KMS-11 (cell line): ENCODE data around the gene ZNF683.

Experiments
- H2AFZ ChIP-seq: fragments of 200-600 bp; sonication (generic); 2 replicates; pipeline ENCODE4 v1.6.1; 2016; ENCODE audit warnings: antibody characterized with exemption, mixed run types, low read depth
- H3K27ac ChIP-seq: fragments of 200-600 bp; sonication (generic); 2 replicates; pipeline ENCODE4 v1.6.1; 2016; ENCODE audit warnings: mild to moderate bottlenecking, mixed run types
- H3K27me3 ChIP-seq: fragments of 200-600 bp; sonication (generic); 2 replicates; pipeline ENCODE4 v1.6.1; 2017; ENCODE audit warnings: mild to moderate bottlenecking, low read depth, mixed run types, moderate library complexity; ENCODE audit not compliant: insufficient read depth
- H3K36me3 ChIP-seq: fragments of 200-600 bp; sonication (generic); 2 replicates; pipeline ENCODE4 v1.6.1; 2017; ENCODE audit warnings: mild to moderate bottlenecking, mixed run types; ENCODE audit not compliant: insufficient read depth
- H3K4me1 ChIP-seq: fragments of 200-600 bp; sonication (generic); 2 replicates; pipeline ENCODE4 v1.6.1; 2016; ENCODE audit warnings: mild to moderate bottlenecking, low read depth, mixed run types; ENCODE audit not compliant: poor library complexity, severe bottlenecking
- H3K4me2 ChIP-seq: fragments of 200-600 bp; sonication (generic); 2 replicates; pipeline ENCODE4 v1.7.0; 2016; ENCODE audit warnings: mild to moderate bottlenecking, mixed run types
- H3K4me3 ChIP-seq: fragments of 200-600 bp; sonication (generic); IDR thresholded peaks from 2 replicates; pipeline ENCODE4 v1.6.1; 2017; ENCODE audit warnings: low read depth, low read length, mixed read lengths; ENCODE audit not compliant: insufficient read depth
- H3K79me2 ChIP-seq: fragments of 200-600 bp; sonication (generic); 2 replicates; pipeline ENCODE4 v1.6.1; 2016; ENCODE audit warnings: low read depth, mixed run types; ENCODE audit not compliant: insufficient read depth
- H3K9ac ChIP-seq: fragments of 200-600 bp; sonication (generic); 2 replicates; pipeline ENCODE4 v1.6.1; 2016; ENCODE audit warnings: mild to moderate bottlenecking, mixed run types
- H4K20me1 ChIP-seq: fragments of 200-600 bp; sonication (generic); 2 replicates; pipeline ENCODE4 v1.6.1; 2016; ENCODE audit warnings: mild to moderate bottlenecking, mixed run types; ENCODE audit not compliant: insufficient read depth
- TF ChIP-seq, protein P1 (sequence below): fragments of 200-600 bp; sonication (generic); conservative IDR thresholded peaks from 2 replicates; pipeline ENCODE4 v1.6.1; 2017; ENCODE audit warnings: low read depth, mild to moderate bottlenecking, antibody characterized with exemption, low read length, moderate library complexity, mixed read lengths

The ZNF683 gene

DNA sequence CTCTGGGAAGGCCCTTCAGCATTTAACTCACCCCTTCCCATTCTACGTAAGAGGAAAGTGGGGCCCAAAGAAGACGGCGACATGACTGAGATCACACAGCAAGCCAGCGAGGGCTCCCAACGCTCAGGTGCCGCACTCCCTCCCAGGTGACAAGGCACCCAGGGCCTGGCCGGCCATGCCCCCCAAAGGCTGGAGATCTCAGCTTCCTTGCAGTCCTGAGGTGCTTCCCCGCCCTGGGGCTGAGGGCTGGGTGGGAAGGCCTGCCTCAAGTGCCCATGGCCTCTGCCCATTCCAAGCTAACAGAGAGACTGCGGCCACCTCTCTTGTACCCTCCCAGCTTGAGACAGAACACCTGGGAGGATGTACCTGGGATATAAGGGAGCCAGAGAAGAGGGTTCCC lies 17.6 kb downstream of the ZNF683 start:
- Histone ChIP-seq H3K4me1 (no peaks in the 10 kb centered on the region), H3K27ac (no peak overlapping the region), H3K27me3 (no peaks in the 10 kb centered on the region), H3K4me2 (no peak overlapping the region), H4K20me1 (no peaks in the 10 kb centered on the region), H3K36me3 (no peaks in the 10 kb centered on the region), H3K9ac (no peak overlapping the region), H3K4me3 (no peak overlapping the region), H2AFZ (no peak overlapping the region), H3K79me2 (no peaks in the 10 kb centered on the region)
- TF ChIP-seq, protein P1, sequence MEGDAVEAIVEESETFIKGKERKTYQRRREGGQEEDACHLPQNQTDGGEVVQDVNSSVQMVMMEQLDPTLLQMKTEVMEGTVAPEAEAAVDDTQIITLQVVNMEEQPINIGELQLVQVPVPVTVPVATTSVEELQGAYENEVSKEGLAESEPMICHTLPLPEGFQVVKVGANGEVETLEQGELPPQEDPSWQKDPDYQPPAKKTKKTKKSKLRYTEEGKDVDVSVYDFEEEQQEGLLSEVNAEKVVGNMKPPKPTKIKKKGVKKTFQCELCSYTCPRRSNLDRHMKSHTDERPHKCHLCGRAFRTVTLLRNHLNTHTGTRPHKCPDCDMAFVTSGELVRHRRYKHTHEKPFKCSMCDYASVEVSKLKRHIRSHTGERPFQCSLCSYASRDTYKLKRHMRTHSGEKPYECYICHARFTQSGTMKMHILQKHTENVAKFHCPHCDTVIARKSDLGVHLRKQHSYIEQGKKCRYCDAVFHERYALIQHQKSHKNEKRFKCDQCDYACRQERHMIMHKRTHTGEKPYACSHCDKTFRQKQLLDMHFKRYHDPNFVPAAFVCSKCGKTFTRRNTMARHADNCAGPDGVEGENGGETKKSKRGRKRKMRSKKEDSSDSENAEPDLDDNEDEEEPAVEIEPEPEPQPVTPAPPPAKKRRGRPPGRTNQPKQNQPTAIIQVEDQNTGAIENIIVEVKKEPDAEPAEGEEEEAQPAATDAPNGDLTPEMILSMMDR: no peak

DNA sequence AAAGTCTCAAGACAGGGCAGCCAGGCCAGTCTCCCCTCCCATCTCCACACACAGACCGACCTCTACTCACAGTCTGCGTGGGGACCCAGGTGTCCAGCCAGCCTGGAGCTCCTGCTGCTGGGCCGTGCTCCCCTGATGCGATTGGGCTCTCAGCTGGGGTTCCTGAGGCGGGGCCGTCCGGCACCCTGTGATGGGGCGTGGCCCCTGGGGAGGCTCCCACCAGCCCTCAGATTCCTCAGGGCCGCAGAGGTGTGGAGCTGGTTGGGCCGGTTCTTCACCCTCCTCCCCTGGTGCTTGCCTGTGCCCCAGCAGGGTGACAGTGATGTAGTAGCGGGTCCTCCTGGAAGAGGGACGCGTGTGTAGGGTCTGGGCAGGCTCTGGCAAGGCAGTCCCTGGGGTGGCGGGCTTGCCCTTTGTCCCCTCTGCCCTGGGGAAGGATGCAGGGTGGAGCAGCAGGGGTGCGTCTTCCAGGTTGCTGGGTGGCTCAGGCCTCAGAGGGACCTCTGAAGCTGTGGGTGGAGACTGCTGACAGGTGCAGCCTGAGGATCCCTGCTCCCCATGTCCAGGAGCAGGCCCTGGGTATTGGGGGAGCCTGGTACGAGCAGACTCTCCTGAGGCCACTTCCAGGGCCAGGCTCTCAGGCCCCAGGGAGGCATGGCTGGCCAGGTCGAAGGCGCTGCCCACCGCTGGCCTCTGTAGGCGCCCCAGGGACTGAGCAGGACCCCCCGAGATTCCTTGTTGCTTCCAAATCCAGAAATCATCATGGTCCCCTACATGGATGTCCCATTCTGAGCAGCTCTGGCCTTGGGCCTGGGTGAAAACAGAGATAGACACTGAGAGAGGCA lies 18.4 kb downstream of the ZNF683 start, which contains the start of gene CRYBG2:
CRYBG2 (minus strand) TSS at position 155 of the 845 bp plus-strand sequence. CDS start 7,473 bp downstream, outside the sequence.
- TF ChIP-seq, protein P1: no peak
- Histone ChIP-seq H3K4me2 (no peak within 1 kb of the TSS), H3K4me1 (no peaks in the 10 kb centered on the region)

DNA sequence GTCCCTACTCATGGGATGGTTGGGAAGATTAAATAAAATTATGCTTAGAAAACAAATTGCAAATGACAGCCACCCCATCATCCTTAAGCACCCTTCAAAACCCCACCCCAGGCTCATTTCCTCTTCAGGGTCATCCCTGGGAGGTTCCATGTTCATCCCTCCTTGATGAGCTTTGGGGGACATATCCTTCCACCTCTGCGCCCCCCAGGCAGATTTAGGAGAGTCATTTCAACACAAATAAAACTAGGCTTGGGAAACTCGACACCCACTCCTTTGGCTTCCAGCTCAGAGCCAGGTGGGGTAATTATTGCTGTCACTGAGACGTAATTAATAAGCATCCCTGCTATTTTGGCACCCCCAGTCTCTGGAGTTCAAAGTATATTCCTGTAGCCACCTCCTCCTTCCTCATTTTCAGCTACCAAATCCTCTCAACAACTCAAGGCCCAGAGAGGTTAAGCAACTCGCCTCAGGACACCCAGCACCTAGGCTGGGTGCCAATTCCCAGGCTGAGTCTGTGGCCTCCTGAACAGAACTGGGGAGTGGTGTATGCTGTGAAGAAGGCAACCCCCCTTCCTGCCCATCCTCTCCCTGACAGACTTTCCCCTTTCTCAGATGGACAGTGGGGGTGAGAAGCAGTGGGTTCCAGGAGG lies 19.2 kb downstream of the ZNF683 start:
- Histone ChIP-seq H3K4me1 (no peaks in the 10 kb centered on the region), H3K27ac (no peak overlapping the region), H4K20me1 (no peaks in the 10 kb centered on the region), H3K4me3 (no peak overlapping the region), H3K27me3 (no peaks in the 10 kb centered on the region), H3K79me2 (no peaks in the 10 kb centered on the region), H3K36me3 (no peaks in the 10 kb centered on the region), H3K9ac (no peak overlapping the region), H2AFZ (no peak overlapping the region), H3K4me2 (no peak overlapping the region)
- TF ChIP-seq, protein P1: no peak

More for the DNA sequence above, 18.4 kb downstream of the ZNF683 start, which contains the start of gene CRYBG2:
- Histone ChIP-seq H3K36me3 (no peaks in the 10 kb centered on the region), H4K20me1 (no peaks in the 10 kb centered on the region), H3K4me3 (no peak within 1 kb of the TSS), H3K27me3 (no peaks in the 10 kb centered on the region), H3K79me2 (no peaks in the 10 kb centered on the region), H3K27ac (no peak within 1 kb of the TSS), H2AFZ (no peak within 1 kb of the TSS), H3K9ac (no peak within 1 kb of the TSS)

DNA sequence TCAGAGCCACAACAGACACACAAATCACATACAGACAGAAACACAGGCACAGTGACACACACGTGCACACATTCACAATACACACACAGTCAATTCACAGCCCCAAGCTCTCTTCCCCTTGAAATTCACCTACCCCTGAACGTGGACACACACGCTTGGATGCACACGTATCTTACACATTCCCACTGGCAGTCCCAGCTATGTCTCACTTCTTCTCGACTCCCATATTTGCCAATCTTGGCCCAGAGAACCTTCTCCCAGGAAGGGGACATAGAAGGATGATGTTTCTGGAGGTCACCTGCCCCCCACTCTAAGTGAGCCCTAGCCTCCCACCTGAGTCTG lies 20.2 kb downstream of the ZNF683 start:
- H3K4me2 ChIP-seq: no peak overlapping the region

More for the DNA sequence above, 20.2 kb downstream of the ZNF683 start:
- no peaks in the 10 kb centered on the region for H3K79me2 ChIP-seq
- H3K9ac ChIP-seq: no peak overlapping the region
- TF ChIP-seq, protein P1: no peak
- no peaks in the 10 kb centered on the region for H4K20me1 ChIP-seq
- no peaks in the 10 kb centered on the region for H3K36me3 ChIP-seq
- no peak overlapping the region for H3K4me3 ChIP-seq
- no peak overlapping the region for H2AFZ ChIP-seq
- H3K27ac ChIP-seq: no peak overlapping the region
- H3K4me1 ChIP-seq: no peaks in the 10 kb centered on the region
- H3K27me3 ChIP-seq: no peaks in the 10 kb centered on the region
